ENCODE measurements around the gene BCAS1.

Gene BCAS1

GRCh38 chr20:53918949-53919361, 151.4 kb downstream of the BCAS1 start:
- no peak overlapping the region for H3K4me3 ChIP-seq (ENCODE audit: low read depth, low read length)
- TF ChIP-seq POLR2A (IDR thresholded peaks at IDR 0.05; ENCODE audit: extremely low read depth, insufficient read length) (no peak), MAX (IDR thresholded peaks at IDR 0.05; ENCODE audit: low read depth, low read length) (no peak)
- DNase-seq (ENCODE audit: low read depth) = peak; percentile 53

GRCh38 chr20:53918020-53918311, 152.4 kb downstream of the BCAS1 start:
- TF ChIP-seq CTCF (IDR thresholded peaks at IDR 0.05; ENCODE audit: low read depth, low read length) (no peak), POLR2A (IDR thresholded peaks at IDR 0.05; ENCODE audit: extremely low read depth, insufficient read length) (no peak), MYC (IDR thresholded peaks at IDR 0.05; ENCODE audit: low read depth, low read length) (no peak), MAX (IDR thresholded peaks at IDR 0.05; ENCODE audit: low read depth, low read length) (no peak)
- H3K4me3 ChIP-seq (ENCODE audit: low read depth, low read length) = no peak overlapping the region
- DNase-seq (ENCODE audit: low read depth) = no peak

GRCh38 chr20:53917145-53918019, 153.0 kb downstream of the BCAS1 start:
- no peak overlapping the region for H3K4me3 ChIP-seq (ENCODE audit: low read depth, low read length)
- no peak for TF ChIP-seq MYC (IDR thresholded peaks at IDR 0.05; ENCODE audit: low read depth, low read length)
- no peak for TF ChIP-seq CTCF (IDR thresholded peaks at IDR 0.05; ENCODE audit: low read depth, low read length)
- no peak for TF ChIP-seq MAX (IDR thresholded peaks at IDR 0.05; ENCODE audit: low read depth, low read length)
- TF ChIP-seq POLR2A (IDR thresholded peaks at IDR 0.05; ENCODE audit: extremely low read depth, insufficient read length) = no peak
- peak; percentile 61 for DNase-seq (ENCODE audit: low read depth)

- TF ChIP-seq MYC (IDR thresholded peaks at IDR 0.05; ENCODE audit: low read depth, low read length) = no peak
- H3K4me3 ChIP-seq (ENCODE audit: low read depth, low read length) = peak overlapping the region; percentile 56
- DNase-seq (ENCODE audit: low read depth) = no peak
Measured at GRCh38 chr20:53916173-53916512, 154.3 kb downstream of the BCAS1 start.

- peak; percentile 97 for DNase-seq (ENCODE audit: low read depth)
- H3K4me3 ChIP-seq (ENCODE audit: low read depth, low read length) = peak overlapping the region; percentile 66
- TF ChIP-seq MAX (IDR thresholded peaks at IDR 0.05; ENCODE audit: low read depth, low read length) (peak; percentile 3), POLR2A (IDR thresholded peaks at IDR 0.05; ENCODE audit: extremely low read depth, insufficient read length) (no peak), CTCF (IDR thresholded peaks at IDR 0.05; ENCODE audit: low read depth, low read length) (peak; percentile 82), MYC (IDR thresholded peaks at IDR 0.05; ENCODE audit: low read depth, low read length) (peak; percentile 53)
Measured at GRCh38 chr20:53915446-53916172, 154.8 kb downstream of the BCAS1 start.

- TF ChIP-seq POLR2A (IDR thresholded peaks at IDR 0.05; ENCODE audit: extremely low read depth, insufficient read length) (no peak), CTCF (IDR thresholded peaks at IDR 0.05; ENCODE audit: low read depth, low read length) (no peak), MAX (IDR thresholded peaks at IDR 0.05; ENCODE audit: low read depth, low read length) (no peak), MYC (IDR thresholded peaks at IDR 0.05; ENCODE audit: low read depth, low read length) (no peak)
- DNase-seq (ENCODE audit: low read depth) = peak; percentile 59
- H3K4me3 ChIP-seq (ENCODE audit: low read depth, low read length) = peak overlapping the region; percentile 66
Measured at GRCh38 chr20:53914781-53915445, 155.5 kb downstream of the BCAS1 start.

All from NB4 (cell line).